Right lobe of liver (tissue), 6 donors: ENCODE data around the gene RABL3. TPM values are rescaled to one million over a fixed set of nuclear protein-coding genes. Genes with fewer than 3 reads are reported as not detected.
A peak's percentile ranks its signal among the peaks of the same experiment; 100 is the strongest.

Source experiments
- ATAC-seq, 4 donors: fragments of 200-7000 bp; cut with Tn5 transposase; one replicate each; pipeline ENCODE4 v1.9.1; 2020; ENCODE audit warnings: mild to moderate bottlenecking in 4 of 4, moderate library complexity in 4 of 4
- DNase-seq, 3 donors: peaks; one replicate each; pipeline ENCODE4 v3.0.0-alpha.2; 2020
- H3K27ac ChIP-seq, 3 donors: fragments of 200-600 bp; one replicate each; pipeline ENCODE4 v1.8.0; 2022
- H3K27me3 ChIP-seq, 2 donors: fragments of 200-600 bp; one replicate each; pipeline ENCODE4 v1.8.0; 2022
- H3K36me3 ChIP-seq, 4 donors: fragments of 200-600 bp; sonication (generic) in 1 of 4; one replicate each; pipeline versions ENCODE4 v1.5.1 to v1.8.0; 2017 to 2022; ENCODE audit warnings: control low read depth in 1 of 4
- H3K4me1 ChIP-seq, 4 donors: fragments of 200-600 bp; sonication (generic) in 1 of 4; one replicate each; pipeline versions ENCODE4 v1.5.1 to v1.8.0; 2017 to 2022; ENCODE audit warnings: control low read depth in 1 of 4
- H3K4me3 ChIP-seq, 3 donors: fragments of 200-600 bp; one replicate each; pipeline ENCODE4 v1.8.0; 2022
- H3K9me3 ChIP-seq, 4 donors: fragments of 200-600 bp; sonication (generic) in 1 of 4; one replicate each; pipeline versions ENCODE4 v1.5.1 to v1.8.0; 2017 to 2022; ENCODE audit warnings: control low read depth in 1 of 4
- POLR2A ChIP-seq: fragments of 450-650 bp; IDR thresholded peaks from one replicate; pipeline ENCODE4 v1.6.1; 2017; ENCODE audit warnings: antibody characterized with exemption, mild to moderate bottlenecking
- WGBS: methylation state at CpG from one replicate; pipeline ENCODE4 v1.1.6; 2018; ENCODE audit warnings: low coverage, low lambda C conversion rate; ENCODE audit not compliant: insufficient coverage; ENCODE audit errors: missing lambda C conversion rate; 5-methylcytosine and 5-hydroxymethylcytosine counted together
- intact Hi-C, 2 donors: fragments of 100-400 bp; cut with DNase I; formaldehyde crosslinking; loops; one replicate each; pipeline versions ENCODE4 v1.11.2 to v1.14.1; 2022
- total RNA-seq, 6 experiments: library from RNA; depleted of rRNA in 2 of 6; stranded (reverse); fragments of >200 nt in 2 of 6; fragmentation: NEBNext Ultra II Directional in 3 of 6; extraction: Animal tissue kit (Norgen Biotek cat#: 25700) in 3 of 6; gene quantifications; one replicate each; pipeline versions ENCODE4 v1.1.0 to v1.2.4, GENCODE V29; 2016 to 2023
- TF ChIP-seq, protein P1 (sequence below), 4 donors: fragments of 200-600 bp in 3 of 4; fragments of 450-650 bp in 1 of 4; IDR thresholded peaks; one replicate each; pipeline versions ENCODE4 v1.5.1 to v1.8.0; 2016 to 2022; ENCODE audit warnings: antibody characterized with exemption in 4 of 4, mild to moderate bottlenecking in 2 of 4
- donor health status: DM: no; HTN: yes; CAD: no.
- donor health status: DM: no; HTN: no; CAD: no.
- donor health status: DM: no; HTN: no; CAD: no.
- donor health status: DM: no; HTN: yes; CAD: no.
- donor health status: DM: no; HTN: yes; CAD: no.

The RABL3 gene
- total RNA-seq, 6 experiments from 2014 or later: 12.0 to 18.4 (median 13.2) TPM

DNA sequence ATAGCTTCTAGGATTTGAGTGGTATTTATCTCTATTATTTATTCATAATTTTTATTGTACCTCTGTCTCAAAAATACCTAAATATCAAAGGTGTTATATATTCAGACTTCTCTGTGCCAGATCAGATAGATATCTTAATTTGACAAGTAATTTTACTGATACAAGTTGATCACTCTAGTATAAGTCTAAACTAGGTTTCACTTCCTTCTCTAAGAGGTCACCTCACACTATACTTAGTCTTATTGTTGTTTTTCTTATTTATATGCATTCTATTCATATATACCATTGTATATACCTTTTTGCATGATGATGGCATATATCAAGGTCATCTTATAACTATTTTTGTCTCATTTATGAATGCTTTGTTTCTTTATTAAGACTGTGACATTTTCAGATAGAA is 33.9 kb downstream of the RABL3 start:
- no peak for ATAC-seq
- H3K4me1 ChIP-seq: no peaks in the 10 kb centered on the region
- TF ChIP-seq, protein P1, sequence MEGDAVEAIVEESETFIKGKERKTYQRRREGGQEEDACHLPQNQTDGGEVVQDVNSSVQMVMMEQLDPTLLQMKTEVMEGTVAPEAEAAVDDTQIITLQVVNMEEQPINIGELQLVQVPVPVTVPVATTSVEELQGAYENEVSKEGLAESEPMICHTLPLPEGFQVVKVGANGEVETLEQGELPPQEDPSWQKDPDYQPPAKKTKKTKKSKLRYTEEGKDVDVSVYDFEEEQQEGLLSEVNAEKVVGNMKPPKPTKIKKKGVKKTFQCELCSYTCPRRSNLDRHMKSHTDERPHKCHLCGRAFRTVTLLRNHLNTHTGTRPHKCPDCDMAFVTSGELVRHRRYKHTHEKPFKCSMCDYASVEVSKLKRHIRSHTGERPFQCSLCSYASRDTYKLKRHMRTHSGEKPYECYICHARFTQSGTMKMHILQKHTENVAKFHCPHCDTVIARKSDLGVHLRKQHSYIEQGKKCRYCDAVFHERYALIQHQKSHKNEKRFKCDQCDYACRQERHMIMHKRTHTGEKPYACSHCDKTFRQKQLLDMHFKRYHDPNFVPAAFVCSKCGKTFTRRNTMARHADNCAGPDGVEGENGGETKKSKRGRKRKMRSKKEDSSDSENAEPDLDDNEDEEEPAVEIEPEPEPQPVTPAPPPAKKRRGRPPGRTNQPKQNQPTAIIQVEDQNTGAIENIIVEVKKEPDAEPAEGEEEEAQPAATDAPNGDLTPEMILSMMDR (IDR thresholded peaks at IDR 0.05): no peak
- no peak for TF ChIP-seq POLR2A
- no peaks in the 10 kb centered on the region for H3K9me3 ChIP-seq
- no peaks in the 10 kb centered on the region for H3K36me3 ChIP-seq
- DNase-seq: no peak
- no peak overlapping the region for H3K27ac ChIP-seq
- no peak overlapping the region for H3K4me3 ChIP-seq
- intact Hi-C loops: no loop called here
- no peaks in the 10 kb centered on the region for H3K27me3 ChIP-seq

DNA sequence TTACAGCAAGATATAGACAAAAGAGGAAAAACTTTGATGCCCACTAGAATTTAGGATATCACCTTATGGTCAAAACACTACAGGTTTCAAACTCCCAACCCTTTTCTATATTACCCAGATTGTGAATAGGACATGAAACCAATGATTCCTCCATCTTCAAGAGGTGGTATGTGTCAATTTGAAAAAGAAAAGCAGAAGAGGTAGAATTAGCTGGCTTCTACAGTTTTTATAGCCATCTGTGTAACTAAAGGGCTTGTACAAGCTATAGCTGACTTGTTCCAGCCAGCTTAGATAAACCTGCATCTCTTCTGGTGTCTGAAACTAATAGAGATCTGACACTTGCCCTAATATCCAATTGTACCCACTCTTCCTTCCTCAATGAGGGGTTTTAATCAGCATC is 35.4 kb downstream of the RABL3 start:
- no peaks in the 10 kb centered on the region for H3K4me1 ChIP-seq
- H3K4me3 ChIP-seq: no peak overlapping the region
- no peak overlapping the region for H3K27ac ChIP-seq
- TF ChIP-seq, protein P1 (IDR thresholded peaks at IDR 0.05): no peak
- no peak for TF ChIP-seq POLR2A
- H3K36me3 ChIP-seq: no peaks in the 10 kb centered on the region
- DNase-seq (no peak), ATAC-seq (no peak)
- H3K9me3 ChIP-seq: no peaks in the 10 kb centered on the region
- H3K27me3 ChIP-seq: no peaks in the 10 kb centered on the region
- intact Hi-C loops: no loop called here

DNA sequence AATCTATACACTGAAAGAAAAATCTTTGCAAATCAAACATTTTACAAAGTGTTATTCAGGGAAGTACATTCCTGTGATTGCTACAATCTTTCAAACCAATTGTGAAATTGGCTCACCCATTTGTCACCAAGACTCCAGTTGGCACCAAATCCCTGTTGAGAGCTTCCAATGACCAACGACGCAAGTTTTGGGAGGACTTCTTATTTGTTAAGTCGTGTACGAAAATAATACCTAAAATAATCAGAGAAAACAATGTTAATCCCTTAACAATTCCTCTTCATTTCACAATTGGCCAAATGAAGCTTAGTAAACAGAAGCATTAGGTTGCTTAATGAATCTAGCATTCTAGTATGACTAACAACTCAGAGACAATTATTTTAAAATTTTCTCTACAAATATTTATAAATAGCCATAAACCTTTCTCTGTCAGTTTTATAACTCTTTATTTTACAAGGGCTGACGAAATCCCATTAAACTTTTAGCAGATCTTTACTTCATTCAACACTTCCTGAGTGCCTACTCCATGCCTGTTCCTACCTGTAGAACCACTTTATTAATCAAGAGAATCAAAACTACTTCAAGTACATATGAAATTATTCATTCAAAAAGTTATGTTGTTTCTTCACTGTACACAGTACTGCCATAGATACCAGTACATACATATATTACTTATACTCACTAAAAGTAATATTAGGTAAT is 36.3 kb downstream of the RABL3 start:
- Histone ChIP-seq H3K27me3 (no peaks in the 10 kb centered on the region), H3K9me3 (no peaks in the 10 kb centered on the region), H3K36me3 (no peaks in the 10 kb centered on the region), H3K4me1 (no peaks in the 10 kb centered on the region), H3K4me3 (no peak overlapping the region), H3K27ac (peak overlapping the region in 1 of 3 donors; percentile 11)
- ATAC-seq (peak; percentile 66 to 92 (median 80)), DNase-seq (peak in 2 of 3 donors; percentile 24 to 54)
- intact Hi-C loops: no loop called here
- TF ChIP-seq, protein P1 (IDR thresholded peaks at IDR 0.05): no peak
- no peak for TF ChIP-seq POLR2A
- 50% methylated on average over 5 of the region's 5 CpGs for WGBS

DNA sequence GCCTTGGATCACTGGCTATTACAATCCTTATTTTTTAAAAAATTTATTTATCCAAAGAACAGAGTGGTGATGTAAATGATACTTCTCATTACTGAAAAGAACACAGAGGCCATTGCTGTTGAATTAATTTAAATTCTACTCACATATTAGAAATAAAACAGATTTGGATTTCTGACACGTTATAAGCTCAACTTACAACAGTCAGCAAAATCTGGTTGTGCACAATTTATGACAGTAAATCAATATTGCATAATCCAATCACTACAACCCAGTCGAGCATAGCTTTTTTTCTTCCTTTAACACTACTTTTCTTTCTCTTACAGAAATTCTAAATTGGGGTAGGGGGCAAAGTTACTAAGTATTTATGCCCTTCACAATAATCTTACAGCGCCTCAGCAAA is 43.0 kb downstream of the RABL3 start:
- TF ChIP-seq, protein P1 (IDR thresholded peaks at IDR 0.05): no peak
- no peak for TF ChIP-seq POLR2A
- ATAC-seq: no peak
- Histone ChIP-seq H3K4me1 (peaks cover 0 to 6% (median 0%) of the 10 kb centered on the region in 4 donors), H3K9me3 (no peaks in the 10 kb centered on the region), H3K36me3 (no peaks in the 10 kb centered on the region), H3K27me3 (no peaks in the 10 kb centered on the region), H3K4me3 (no peak overlapping the region), H3K27ac (no peak overlapping the region)
- intact Hi-C loops: no loop called here
- whole genome bisulfite sequencing: 52% methylated on average over 3 of the region's 3 CpGs
- DNase-seq: no peak
